Panc1 (cell line): ENCODE results near the gene AP1S1.

Experiments
- POLR2AphosphoS5 ChIP-seq: IDR thresholded peaks from 2 replicates; pipeline ENCODE4 v1.6.1; 2012; ENCODE audit warnings: mild to moderate bottlenecking, low read depth, low read length, moderate library complexity
- SIN3A ChIP-seq: IDR thresholded peaks from 2 replicates; pipeline ENCODE4 v1.6.1; 2012; ENCODE audit warnings: low read depth, mild to moderate bottlenecking, low read length, moderate library complexity, borderline replicate concordance; ENCODE audit not compliant: insufficient read depth
- TCF7L2 ChIP-seq: IDR thresholded peaks from 2 replicates; pipeline ENCODE4 v1.6.1; 2011; ENCODE audit warnings: mild to moderate bottlenecking, low read depth, low read length, inconsistent platforms
- TF ChIP-seq, protein P1 (sequence below): fragments of 450-650 bp; IDR thresholded peaks from 2 replicates; pipeline ENCODE4 v1.5.1; 2017; ENCODE audit warnings: mild to moderate bottlenecking
- TF ChIP-seq, protein P2 (sequence below), 2 experiments: IDR thresholded peaks; 2 replicates each; pipeline ENCODE4 v1.6.1; 2011 to 2012; ENCODE audit warnings: low read depth in 2 of 2, control low read depth in 1 of 2, low read length in 1 of 2, mild to moderate bottlenecking in 1 of 2, moderate library complexity in 1 of 2; ENCODE audit not compliant: insufficient read depth in 1 of 2

DNA sequence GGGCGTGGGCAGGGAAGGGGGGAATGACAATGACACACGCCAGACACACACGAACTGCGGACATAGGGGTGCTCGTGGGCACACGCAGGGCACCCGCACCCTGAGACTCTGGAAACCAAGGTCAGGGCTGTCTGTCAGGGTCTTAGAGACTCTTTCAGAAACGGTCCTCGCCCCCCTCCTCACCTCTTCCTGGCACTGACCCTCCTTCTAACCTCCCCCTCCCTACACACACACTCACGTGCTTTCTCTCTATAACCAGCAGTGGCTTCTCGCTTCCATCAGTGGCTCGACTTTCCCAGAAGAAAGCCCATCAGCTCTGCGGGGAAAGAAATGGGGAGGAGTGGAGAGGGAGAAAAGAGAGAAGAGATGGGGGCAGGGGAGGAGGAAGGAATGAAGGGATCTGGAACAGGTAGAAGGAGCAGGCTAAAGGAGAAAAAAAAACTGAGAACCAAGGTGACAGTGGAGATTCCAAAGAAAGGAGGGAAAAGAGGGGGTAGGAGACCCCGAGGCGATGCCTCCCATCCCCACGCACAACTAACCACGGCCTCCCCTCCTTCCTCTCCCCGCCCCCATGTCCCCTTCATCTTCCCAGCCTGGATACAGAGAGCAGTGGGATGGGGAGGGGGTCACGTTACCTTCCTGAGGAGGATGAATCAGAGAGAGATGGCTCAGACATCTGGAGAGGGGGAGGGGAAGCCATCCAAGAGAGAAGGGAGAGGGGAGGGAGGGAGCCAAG is 12.8 kb downstream of the AP1S1 start:
- no peak for TF ChIP-seq POLR2AphosphoS5
- TF ChIP-seq, protein P1, sequence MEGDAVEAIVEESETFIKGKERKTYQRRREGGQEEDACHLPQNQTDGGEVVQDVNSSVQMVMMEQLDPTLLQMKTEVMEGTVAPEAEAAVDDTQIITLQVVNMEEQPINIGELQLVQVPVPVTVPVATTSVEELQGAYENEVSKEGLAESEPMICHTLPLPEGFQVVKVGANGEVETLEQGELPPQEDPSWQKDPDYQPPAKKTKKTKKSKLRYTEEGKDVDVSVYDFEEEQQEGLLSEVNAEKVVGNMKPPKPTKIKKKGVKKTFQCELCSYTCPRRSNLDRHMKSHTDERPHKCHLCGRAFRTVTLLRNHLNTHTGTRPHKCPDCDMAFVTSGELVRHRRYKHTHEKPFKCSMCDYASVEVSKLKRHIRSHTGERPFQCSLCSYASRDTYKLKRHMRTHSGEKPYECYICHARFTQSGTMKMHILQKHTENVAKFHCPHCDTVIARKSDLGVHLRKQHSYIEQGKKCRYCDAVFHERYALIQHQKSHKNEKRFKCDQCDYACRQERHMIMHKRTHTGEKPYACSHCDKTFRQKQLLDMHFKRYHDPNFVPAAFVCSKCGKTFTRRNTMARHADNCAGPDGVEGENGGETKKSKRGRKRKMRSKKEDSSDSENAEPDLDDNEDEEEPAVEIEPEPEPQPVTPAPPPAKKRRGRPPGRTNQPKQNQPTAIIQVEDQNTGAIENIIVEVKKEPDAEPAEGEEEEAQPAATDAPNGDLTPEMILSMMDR: no peak
- TF ChIP-seq SIN3A: no peak
- no peak for TF ChIP-seq TCF7L2
- TF ChIP-seq, protein P2, sequence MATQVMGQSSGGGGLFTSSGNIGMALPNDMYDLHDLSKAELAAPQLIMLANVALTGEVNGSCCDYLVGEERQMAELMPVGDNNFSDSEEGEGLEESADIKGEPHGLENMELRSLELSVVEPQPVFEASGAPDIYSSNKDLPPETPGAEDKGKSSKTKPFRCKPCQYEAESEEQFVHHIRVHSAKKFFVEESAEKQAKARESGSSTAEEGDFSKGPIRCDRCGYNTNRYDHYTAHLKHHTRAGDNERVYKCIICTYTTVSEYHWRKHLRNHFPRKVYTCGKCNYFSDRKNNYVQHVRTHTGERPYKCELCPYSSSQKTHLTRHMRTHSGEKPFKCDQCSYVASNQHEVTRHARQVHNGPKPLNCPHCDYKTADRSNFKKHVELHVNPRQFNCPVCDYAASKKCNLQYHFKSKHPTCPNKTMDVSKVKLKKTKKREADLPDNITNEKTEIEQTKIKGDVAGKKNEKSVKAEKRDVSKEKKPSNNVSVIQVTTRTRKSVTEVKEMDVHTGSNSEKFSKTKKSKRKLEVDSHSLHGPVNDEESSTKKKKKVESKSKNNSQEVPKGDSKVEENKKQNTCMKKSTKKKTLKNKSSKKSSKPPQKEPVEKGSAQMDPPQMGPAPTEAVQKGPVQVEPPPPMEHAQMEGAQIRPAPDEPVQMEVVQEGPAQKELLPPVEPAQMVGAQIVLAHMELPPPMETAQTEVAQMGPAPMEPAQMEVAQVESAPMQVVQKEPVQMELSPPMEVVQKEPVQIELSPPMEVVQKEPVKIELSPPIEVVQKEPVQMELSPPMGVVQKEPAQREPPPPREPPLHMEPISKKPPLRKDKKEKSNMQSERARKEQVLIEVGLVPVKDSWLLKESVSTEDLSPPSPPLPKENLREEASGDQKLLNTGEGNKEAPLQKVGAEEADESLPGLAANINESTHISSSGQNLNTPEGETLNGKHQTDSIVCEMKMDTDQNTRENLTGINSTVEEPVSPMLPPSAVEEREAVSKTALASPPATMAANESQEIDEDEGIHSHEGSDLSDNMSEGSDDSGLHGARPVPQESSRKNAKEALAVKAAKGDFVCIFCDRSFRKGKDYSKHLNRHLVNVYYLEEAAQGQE (IDR thresholded peaks at IDR 0.05; ENCODE audit: insufficient read depth in 1 of 2, low read depth in 2 of 2, low read length in 1 of 2): 0 out of 4 replicates have a peak, but pooled peaks of 1 of the 2 experiments have one; percentile 12
